Dedifferentiated amniotic fluid mesenchymal stem cell (primary cell): ENCODE data around the gene OPN1MW3.
"Not testable (repeated sequence)": the region's sequence is repeated elsewhere in the genome, so short reads cannot be mapped to it uniquely, and the experiment has no call there.

Source experiments
- DNase-seq: peaks from one replicate; pipeline ENCODE4 v3.0.0-alpha.2; 2016; ENCODE audit errors: extremely low spot score

OPN1MW3 gene

GRCh38 chrX:154257282-154257681 lies at the start of gene OPN1MW3:
OPN1MW3 (plus strand) TSS chrX:154257582; CDS start chrX:154257620, 38 bp downstream.
- DNase-seq: not testable (repeated sequence)

DNA sequence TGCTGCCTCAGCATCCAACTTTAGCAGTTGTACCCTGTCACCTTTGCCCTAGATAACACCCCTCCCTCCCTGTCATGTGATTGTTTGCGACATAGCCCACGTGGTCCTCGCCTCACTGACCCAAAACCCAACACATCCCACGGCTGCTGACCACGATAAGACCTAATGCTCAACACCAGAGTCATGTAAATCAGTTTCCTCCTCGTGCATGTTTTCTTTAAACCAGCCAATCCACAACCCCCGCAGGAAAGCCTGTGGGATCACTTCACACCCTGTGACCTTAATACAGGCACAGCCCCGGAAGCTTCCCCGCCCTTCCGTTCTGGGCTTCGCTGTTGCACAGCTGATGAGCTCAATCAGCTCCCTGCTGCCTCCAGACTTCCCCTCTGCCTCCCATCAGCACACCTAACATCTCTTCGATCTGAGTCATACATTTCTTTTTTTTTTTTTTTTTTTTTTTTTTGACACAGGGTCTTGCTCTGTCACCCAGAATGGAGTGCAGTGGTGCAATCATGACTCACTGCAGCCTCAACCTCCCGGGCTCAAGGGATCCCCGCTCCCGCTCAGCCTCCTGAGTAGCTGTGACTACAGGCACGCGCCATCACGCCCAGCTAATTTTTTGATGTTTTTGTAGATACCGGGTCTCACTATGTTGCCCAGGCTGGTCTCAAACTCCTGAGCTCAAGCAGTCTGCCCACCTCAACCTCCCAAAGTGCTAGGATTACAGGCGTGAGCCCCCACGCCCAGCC lies 47.5 kb upstream of the OPN1MW3 start:
- not testable (repeated sequence) for DNase-seq

GRCh38 chrX:154211057-154211456 lies 46.3 kb upstream of the OPN1MW3 start:
- not testable (repeated sequence) for DNase-seq

- not testable (repeated sequence) for DNase-seq
These were observed 45.9 kb upstream of the OPN1MW3 start for GRCh38 chrX:154211499-154211898.

DNA sequence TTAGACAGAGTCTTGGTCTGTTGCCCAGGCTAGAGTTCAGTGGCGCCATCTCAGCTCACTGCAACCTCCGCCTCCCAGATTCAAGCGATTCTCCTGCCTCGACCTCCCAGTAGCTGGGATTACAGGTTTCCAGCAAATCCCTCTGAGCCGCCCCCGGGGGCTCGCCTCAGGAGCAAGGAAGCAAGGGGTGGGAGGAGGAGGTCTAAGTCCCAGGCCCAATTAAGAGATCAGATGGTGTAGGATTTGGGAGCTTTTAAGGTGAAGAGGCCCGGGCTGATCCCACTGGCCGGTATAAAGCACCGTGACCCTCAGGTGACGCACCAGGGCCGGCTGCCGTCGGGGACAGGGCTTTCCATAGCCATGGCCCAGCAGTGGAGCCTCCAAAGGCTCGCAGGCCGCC lies 37.9 kb upstream of the OPN1MW3 start, which contains the start of gene OPN1MW2:
TSS of gene OPN1MW2 (plus strand) at position 301 of the 400 bp plus-strand sequence. CDS start at position 361, 60 bp downstream.
- not testable (repeated sequence) for DNase-seq

- not testable (repeated sequence) for DNase-seq
These were observed 32.1 kb upstream of the OPN1MW3 start for GRCh38 chrX:154225292-154225691.

GRCh38 chrX:154226706-154227105 lies 30.7 kb upstream of the OPN1MW3 start:
- not testable (repeated sequence) for DNase-seq

DNA sequence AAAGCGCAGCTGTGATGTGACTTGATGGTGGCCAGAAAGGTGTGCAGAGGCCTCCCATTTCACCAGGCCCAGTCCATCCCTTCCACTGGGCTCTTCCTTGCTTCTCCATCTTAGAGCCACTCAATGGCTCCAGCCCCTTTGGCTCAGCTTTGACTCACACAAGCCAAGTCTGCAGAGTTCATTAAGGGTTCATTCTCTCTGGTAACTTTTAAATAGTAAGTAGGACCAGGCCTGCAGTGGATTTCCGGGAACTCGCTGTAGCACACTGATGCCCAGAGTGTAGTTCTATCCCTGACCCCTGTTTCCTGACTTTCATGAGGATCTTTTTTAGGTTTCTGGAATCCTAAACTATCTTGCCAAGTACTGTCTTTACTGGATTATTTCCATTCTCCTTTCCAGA lies 25.9 kb upstream of the OPN1MW3 start:
- DNase-seq: not testable (repeated sequence)

GRCh38 chrX:154233620-154234019 lies 23.8 kb upstream of the OPN1MW3 start:
- DNase-seq: not testable (repeated sequence)

DNA sequence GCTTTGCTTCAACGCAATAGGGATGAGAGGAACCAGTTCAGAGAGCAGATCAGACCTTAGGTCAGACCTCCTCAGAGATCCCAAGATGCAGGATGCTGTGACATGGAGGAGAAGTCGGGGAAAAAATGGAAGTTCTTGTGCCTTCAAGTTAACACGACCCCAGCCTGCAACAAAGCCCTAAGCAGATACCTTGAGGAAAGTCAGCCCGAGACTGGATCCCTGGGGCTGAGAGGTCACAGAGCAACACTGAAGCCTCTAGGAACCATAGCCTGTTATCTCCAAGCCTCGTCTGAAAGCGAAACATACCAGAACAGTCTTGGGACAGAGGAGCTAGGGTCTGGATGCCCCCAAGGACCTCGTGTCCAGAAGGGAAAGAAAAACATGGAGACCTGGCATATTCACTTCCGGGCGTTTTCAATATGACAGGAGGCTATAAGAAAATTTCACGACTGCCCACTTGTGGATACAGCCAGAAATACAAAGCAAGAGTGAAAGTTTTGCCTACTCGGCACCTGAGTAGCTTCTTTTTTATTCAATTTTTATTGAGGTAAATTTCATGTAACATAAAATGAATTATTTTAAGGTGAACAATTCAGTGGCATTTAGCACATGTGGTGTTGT lies 18.3 kb upstream of the OPN1MW3 start:
- DNase-seq: not testable (repeated sequence)

DNA sequence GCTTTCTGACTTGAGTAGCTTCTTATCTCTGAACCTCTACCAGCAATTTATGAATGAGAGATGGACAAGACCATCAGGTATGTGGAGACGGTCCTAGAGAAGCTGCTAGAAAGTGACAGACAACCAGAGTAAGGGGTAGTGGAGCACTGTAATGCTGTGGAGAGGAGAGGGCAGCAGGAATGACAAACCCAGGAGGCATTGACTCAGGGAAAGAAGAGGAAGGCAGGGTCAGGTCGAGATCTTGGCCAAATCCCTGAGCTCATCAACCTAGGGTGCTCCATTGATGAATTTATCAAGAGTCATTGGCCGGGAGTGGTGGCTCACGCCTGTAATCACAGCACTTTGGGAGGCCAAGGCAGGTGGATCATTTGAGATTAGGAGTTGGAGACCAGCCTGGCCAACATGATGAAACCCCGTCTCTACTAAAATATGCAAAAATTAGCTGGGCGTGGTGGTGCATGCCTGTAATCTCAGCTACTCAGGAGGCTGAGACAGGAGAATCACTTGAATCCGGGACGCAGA lies 17.3 kb upstream of the OPN1MW3 start:
- not testable (repeated sequence) for DNase-seq

DNA sequence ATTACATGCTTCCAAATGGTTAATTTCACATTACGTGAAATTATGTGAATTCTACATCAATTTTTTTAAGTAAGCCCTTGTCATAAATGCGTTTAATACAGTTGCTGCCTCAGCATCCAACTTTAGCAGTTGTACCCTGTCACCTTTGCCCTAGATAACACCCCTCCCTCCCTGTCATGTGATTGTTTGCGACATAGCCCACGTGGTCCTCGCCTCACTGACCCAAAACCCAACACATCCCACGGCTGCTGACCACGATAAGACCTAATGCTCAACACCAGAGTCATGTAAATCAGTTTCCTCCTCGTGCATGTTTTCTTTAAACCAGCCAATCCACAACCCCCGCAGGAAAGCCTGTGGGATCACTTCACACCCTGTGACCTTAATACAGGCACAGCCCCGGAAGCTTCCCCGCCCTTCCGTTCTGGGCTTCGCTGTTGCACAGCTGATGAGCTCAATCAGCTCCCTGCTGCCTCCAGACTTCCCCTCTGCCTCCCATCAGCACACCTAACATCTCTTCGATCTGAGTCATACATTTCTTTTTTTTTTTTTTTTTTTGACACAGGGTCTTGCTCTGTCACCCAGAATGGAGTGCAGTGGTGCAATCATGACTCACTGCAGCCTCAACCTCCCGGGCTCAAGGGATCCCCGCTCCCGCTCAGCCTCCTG lies 9.9 kb upstream of the OPN1MW3 start:
- not testable (repeated sequence) for DNase-seq

DNA sequence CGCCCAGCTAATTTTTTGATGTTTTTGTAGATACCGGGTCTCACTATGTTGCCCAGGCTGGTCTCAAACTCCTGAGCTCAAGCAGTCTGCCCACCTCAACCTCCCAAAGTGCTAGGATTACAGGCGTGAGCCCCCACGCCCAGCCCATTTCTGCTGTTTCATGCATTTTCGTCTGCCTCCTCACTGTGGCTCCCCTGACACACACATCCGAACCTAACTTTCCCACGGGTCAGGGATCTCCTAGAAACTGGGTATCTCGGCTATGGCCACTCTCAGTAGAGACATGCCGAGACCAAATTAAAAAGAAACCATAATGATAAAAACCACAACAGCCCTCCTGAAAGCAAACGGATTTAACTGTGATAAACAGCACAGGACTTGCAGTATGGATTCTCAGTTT lies 9.3 kb upstream of the OPN1MW3 start:
- not testable (repeated sequence) for DNase-seq

GRCh38 chrX:154258711-154259110 lies 1.3 kb downstream of the OPN1MW3 start:
- not testable (repeated sequence) for DNase-seq

DNA sequence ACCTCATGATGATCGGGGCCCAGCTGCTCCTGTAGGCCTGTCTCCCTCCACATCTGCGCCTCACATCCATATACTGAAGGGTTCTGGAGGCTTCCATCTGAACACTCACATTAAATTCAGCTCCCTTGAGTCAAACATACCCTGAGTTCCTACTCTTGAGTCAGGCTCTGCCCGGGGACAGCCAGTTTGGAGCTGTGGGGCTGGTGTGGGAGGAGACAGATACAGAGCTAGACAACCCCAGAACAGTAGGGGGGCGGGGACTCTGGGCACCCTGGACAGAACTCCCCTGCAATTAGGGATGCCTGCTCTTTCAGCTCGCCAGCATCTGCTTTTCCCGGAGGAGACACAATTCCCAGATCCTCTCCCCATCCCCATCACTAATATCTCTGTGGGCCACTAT lies 5.7 kb downstream of the OPN1MW3 start:
- not testable (repeated sequence) for DNase-seq

GRCh38 chrX:154269245-154269644 lies 11.9 kb downstream of the OPN1MW3 start:
- DNase-seq: not testable (repeated sequence)

DNA sequence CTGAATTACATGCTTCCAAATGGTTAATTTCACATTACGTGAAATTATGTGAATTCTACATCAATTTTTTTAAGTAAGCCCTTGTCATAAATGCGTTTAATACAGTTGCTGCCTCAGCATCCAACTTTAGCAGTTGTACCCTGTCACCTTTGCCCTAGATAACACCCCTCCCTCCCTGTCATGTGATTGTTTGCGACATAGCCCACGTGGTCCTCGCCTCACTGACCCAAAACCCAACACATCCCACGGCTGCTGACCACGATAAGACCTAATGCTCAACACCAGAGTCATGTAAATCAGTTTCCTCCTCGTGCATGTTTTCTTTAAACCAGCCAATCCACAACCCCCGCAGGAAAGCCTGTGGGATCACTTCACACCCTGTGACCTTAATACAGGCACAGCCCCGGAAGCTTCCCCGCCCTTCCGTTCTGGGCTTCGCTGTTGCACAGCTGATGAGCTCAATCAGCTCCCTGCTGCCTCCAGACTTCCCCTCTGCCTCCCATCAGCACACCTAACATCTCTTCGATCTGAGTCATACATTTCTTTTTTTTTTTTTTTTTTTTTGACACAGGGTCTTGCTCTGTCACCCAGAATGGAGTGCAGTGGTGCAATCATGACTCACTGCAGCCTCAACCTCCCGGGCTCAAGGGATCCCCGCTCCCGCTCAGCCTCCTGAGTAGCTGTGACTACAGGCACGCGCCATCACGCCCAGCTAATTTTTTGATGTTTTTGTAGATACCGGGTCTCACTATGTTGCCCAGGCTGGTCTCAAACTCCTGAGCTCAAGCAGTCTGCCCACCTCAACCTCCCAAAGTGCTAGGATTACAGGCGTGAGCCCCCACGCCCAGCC lies 27.3 kb downstream of the OPN1MW3 start:
- DNase-seq: not testable (repeated sequence)

DNA sequence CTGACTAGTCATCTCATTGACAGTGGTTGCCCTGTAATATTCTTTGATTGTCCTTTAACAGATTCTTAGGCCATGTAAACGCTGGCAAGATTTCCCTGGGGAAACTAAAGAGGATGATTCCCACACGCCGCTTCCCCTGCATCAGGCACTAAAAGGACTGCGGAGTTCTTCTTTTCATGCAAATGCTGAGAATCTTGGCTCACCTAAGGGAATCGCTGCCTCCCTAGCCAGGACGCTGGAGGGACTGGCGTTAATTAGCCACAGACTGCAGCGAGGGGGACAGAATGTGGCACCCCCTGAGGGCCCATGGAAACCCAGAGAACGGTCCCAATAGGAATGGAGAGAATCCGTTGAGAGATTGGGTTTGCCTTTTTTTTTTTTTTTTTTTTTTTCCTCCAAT lies 29.0 kb downstream of the OPN1MW3 start:
- not testable (repeated sequence) for DNase-seq

GRCh38 chrX:154294791-154295574 lies 37.6 kb downstream of the OPN1MW3 start, which contains the start of gene TEX28:
TEX28 (minus strand) TSS chrX:154295124; CDS start chrX:154292117, 3,007 bp downstream.
- DNase-seq: no peak

DNA sequence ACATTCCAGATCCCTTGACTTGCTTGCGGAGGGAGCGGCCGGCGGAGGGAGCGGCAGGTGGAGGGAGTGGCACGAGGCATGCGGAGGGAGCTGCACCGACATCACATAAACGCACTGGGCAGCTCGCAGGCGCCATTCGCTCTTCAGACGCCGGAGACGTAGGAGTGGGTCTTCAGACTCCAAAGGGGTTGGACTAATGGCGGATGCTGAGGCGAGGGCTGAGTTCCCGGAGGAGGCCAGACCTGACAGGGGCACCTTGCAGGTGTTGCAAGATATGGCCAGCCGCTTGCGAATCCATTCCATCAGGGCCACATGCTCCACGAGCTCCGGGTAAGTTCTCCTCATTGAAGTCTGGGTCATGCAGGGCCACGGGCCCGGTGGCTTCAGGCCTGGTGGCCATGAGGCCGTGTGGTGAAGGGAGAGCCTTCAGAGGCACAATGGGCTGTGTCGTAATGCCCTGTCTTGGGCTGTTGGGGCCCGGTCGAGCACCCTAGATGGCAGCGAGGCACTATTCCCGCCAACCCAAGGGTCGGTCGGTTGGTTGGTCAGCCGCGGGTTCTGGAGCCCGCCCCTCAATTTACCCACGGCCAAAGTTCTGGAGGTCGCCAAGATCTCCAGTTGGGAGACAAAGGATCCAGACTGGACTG lies 38.4 kb downstream of the OPN1MW3 start, which contains the start of gene TKTL1:
TSS of gene TKTL1 (plus strand) at position 132 of the 647 bp plus-strand sequence. CDS start at position 197, 65 bp downstream.
- DNase-seq: no peak
